Caco-2 (cell line): ENCODE results near the gene NEK7. TPM values are rescaled to one million over a fixed set of nuclear protein-coding genes. Genes with fewer than 3 reads are reported as not detected.

Source experiments
- BruUV-seq: library from RNA; stranded (reverse); fragments of 400-500 nt; replicated peaks from 2 replicates; lab custom pipeline; 2021; lab: Mats Ljungman, UMichigan
- CTCF ChIA-PET: fragments of 300-600 bp; sonication (Branson Sonifier 250); formaldehyde crosslinking; loops from one replicate; lab custom pipeline; 2022; ENCODE audit warnings: antibody characterized with exemption; lab: Charles Lee
- POLR2A ChIA-PET: fragments of 300-600 bp; sonication (Branson Sonifier 250); formaldehyde crosslinking; loops from one replicate; lab custom pipeline; 2022; ENCODE audit warnings: antibody characterized with exemption; lab: Charles Lee
- DNase-seq, 2 experiments: peaks; one replicate each; pipeline versions ENCODE4 v3.0.0 to v3.0.0-alpha.2; 2020 to 2022
- H3K27me3 ChIP-seq: replicated peaks from 2 replicates; pipeline ENCODE4 v1.6.0; 2011; ENCODE audit warnings: low read length; ENCODE audit not compliant: control insufficient read depth, insufficient read depth
- H3K36me3 ChIP-seq: 2 replicates; pipeline ENCODE4 v1.5.1; 2011; ENCODE audit warnings: low read length; ENCODE audit not compliant: control insufficient read depth, insufficient read depth
- H3K4me1 ChIP-seq: fragments of 250-450 bp; sonication (Bioruptor Pico); 2 replicates; pipeline ENCODE4 v1.5.1; 2020; ENCODE audit warnings: mild to moderate bottlenecking
- H3K4me3 ChIP-seq: 2 replicates; pipeline ENCODE4 v1.5.1; 2011; ENCODE audit warnings: low read depth, mild to moderate bottlenecking, control low read depth, low read length
- H3K9me3 ChIP-seq: fragments of 250-450 bp; sonication (Bioruptor Pico); 2 replicates; pipeline ENCODE4 v1.5.1; 2020; ENCODE audit warnings: mild to moderate bottlenecking, moderate library complexity
- H3K27ac Mint-ChIP-seq: one replicate; pipeline ENCODE4 v1.8.0; 2022; ENCODE audit warnings: mixed read lengths; ENCODE audit not compliant: unreplicated experiment
- H3K27me3 Mint-ChIP-seq: one replicate; pipeline ENCODE4 v1.8.0; 2022; ENCODE audit warnings: mixed read lengths; ENCODE audit not compliant: insufficient read depth, unreplicated experiment
- H3K36me3 Mint-ChIP-seq: one replicate; pipeline ENCODE4 v1.8.0; 2022; ENCODE audit warnings: mild to moderate bottlenecking, mixed read lengths; ENCODE audit not compliant: insufficient read depth, unreplicated experiment
- H3K4me1 Mint-ChIP-seq: one replicate; pipeline ENCODE4 v1.8.0; 2022; ENCODE audit warnings: low read depth, mixed read lengths; ENCODE audit not compliant: unreplicated experiment
- H3K4me3 Mint-ChIP-seq: one replicate; pipeline ENCODE4 v1.8.0; 2022; ENCODE audit warnings: mild to moderate bottlenecking, moderate library complexity, mixed read lengths; ENCODE audit not compliant: unreplicated experiment
- H3K9me3 Mint-ChIP-seq: one replicate; pipeline ENCODE4 v1.8.0; 2022; ENCODE audit warnings: mixed read lengths; ENCODE audit not compliant: unreplicated experiment
- CTCF ChIP-seq, 2 experiments: fragments of 200-600 bp in 1 of 2; IDR thresholded peaks; 1 replicate in 1 of 2; 2 replicates in 1 of 2; pipeline versions ENCODE4 v1.5.1 to v1.8.0; 2011 to 2022; ENCODE audit warnings: antibody characterized with exemption in 1 of 2, control low read depth in 1 of 2, inconsistent platforms in 1 of 2, low read depth in 1 of 2, low read length in 1 of 2, mild to moderate bottlenecking in 1 of 2, moderate library complexity in 1 of 2; ENCODE audit not compliant: insufficient read depth in 1 of 2, severe bottlenecking in 1 of 2, unreplicated experiment in 1 of 2
- intact Hi-C: fragments of 100-400 bp; cut with micrococcal nuclease; formaldehyde crosslinking; loops from one replicate; pipeline ENCODE4 v1.10.0; 2022; ENCODE audit not compliant: unreplicated experiment
- total RNA-seq: library from RNA; stranded (reverse); gene quantifications from 2 replicates; pipeline ENCODE4 v1.2.3, GENCODE V29; 2022

NEK7 gene
- total RNA-seq, 1 experiment from 2014 or later: 56.1 TPM

GRCh38 chr1:198267056-198267455 lies 110.3 kb downstream of the NEK7 start:
- Mint-ChIP-seq H3K4me1 (peaks cover 10% of the 10 kb centered on the region), H3K4me3 (no peak overlapping the region)
- intact Hi-C loops: no loop called here

GRCh38 chr1:198267921-198268320 lies 111.1 kb downstream of the NEK7 start:
- no peak for TF ChIP-seq CTCF (IDR thresholded peaks at IDR 0.05; ENCODE audit: insufficient read depth in 1 of 2, low read depth in 1 of 2, low read length in 1 of 2, severe bottlenecking in 1 of 2, unreplicated experiment in 1 of 2)
- Mint-ChIP-seq H3K27ac (no peak overlapping the region), H3K4me1 (peaks cover 17% of the 10 kb centered on the region), H3K27me3 (no peaks in the 10 kb centered on the region), H3K9me3 (no peaks in the 10 kb centered on the region), H3K4me3 (no peak overlapping the region), H3K36me3 (no peaks in the 10 kb centered on the region)
- peaks cover 57% of the 10 kb centered on the region for H3K4me1 ChIP-seq
- intact Hi-C loops: no loop called here
- H3K9me3 ChIP-seq: no peaks in the 10 kb centered on the region
- no peaks in the 10 kb centered on the region for H3K36me3 ChIP-seq
- ChIA-PET POLR2A (no interaction called here), CTCF (no interaction called here)
- H3K27me3 ChIP-seq: no peaks in the 10 kb centered on the region
- no peak for DNase-seq
- no peak overlapping the region for H3K4me3 ChIP-seq
- no TSS peak for BruUV-seq

More at GRCh38 chr1:198267056-198267455, 110.3 kb downstream of the NEK7 start:
- ChIA-PET CTCF (no interaction called here), POLR2A (no interaction called here)
- Histone ChIP-seq H3K4me1 (peaks cover 48% of the 10 kb centered on the region), H3K4me3 (no peak overlapping the region), H3K36me3 (no peaks in the 10 kb centered on the region), H3K9me3 (no peaks in the 10 kb centered on the region), H3K27me3 (no peaks in the 10 kb centered on the region)
- no peak for DNase-seq
- H3K27me3 Mint-ChIP-seq: no peaks in the 10 kb centered on the region
- no peaks in the 10 kb centered on the region for H3K9me3 Mint-ChIP-seq
- no peak for TF ChIP-seq CTCF (IDR thresholded peaks at IDR 0.05; ENCODE audit: insufficient read depth in 1 of 2, low read depth in 1 of 2, low read length in 1 of 2, severe bottlenecking in 1 of 2, unreplicated experiment in 1 of 2)
- BruUV-seq: no TSS peak
- no peak overlapping the region for H3K27ac Mint-ChIP-seq
- H3K36me3 Mint-ChIP-seq: no peaks in the 10 kb centered on the region

GRCh38 chr1:198268784-198269645 lies 112.2 kb downstream of the NEK7 start:
- BruUV-seq: no TSS peak
- Mint-ChIP-seq H3K27me3 (no peaks in the 10 kb centered on the region), H3K4me3 (no peak overlapping the region), H3K4me1 (peaks cover 17% of the 10 kb centered on the region), H3K36me3 (no peaks in the 10 kb centered on the region), H3K9me3 (no peaks in the 10 kb centered on the region), H3K27ac (no peak overlapping the region)
- H3K27me3 ChIP-seq: no peaks in the 10 kb centered on the region
- intact Hi-C loops: no loop called here
- CTCF ChIA-PET: no interaction called here
- peaks cover 63% of the 10 kb centered on the region for H3K4me1 ChIP-seq
- H3K4me3 ChIP-seq: no peak overlapping the region
- DNase-seq: no peak
- POLR2A ChIA-PET: no interaction called here
- no peak for TF ChIP-seq CTCF (IDR thresholded peaks at IDR 0.05; ENCODE audit: insufficient read depth in 1 of 2, low read depth in 1 of 2, low read length in 1 of 2, severe bottlenecking in 1 of 2, unreplicated experiment in 1 of 2)
- H3K36me3 ChIP-seq: no peaks in the 10 kb centered on the region
- H3K9me3 ChIP-seq: no peaks in the 10 kb centered on the region
